GM12892 (cell line): ENCODE measurements around the gene GTF2H4. TPM values are rescaled to one million over a fixed set of nuclear protein-coding genes. Genes with fewer than 3 reads are reported as not detected.
A peak's percentile ranks its signal among the peaks of the same experiment; 100 is the strongest.
"Not testable (repeated sequence)": the region's sequence is repeated elsewhere in the genome, so short reads cannot be mapped to it uniquely, and the experiment has no call there.

Experiments
- DNase-seq: peaks from one replicate; pipeline ENCODE4 v3.0.0; 2011; ENCODE audit not compliant: insufficient read length
- FAIRE-seq: peaks from 2 replicates; lab custom pipeline; 2011; peaks lifted over from hg19 to GRCh38; lab: Jason Lieb, UNC
- POLR2A ChIP-seq: IDR thresholded peaks from 2 replicates; pipeline ENCODE4 v1.6.1; 2011; ENCODE audit warnings: low read depth, low read length, control low read depth
- POLR2AphosphoS5 ChIP-seq: IDR thresholded peaks from 2 replicates; pipeline ENCODE4 v1.6.1; 2011; ENCODE audit warnings: low read depth, low read length, control low read depth
- TAF1 ChIP-seq: IDR thresholded peaks from 2 replicates; pipeline ENCODE4 v1.6.1; 2011; ENCODE audit warnings: low read depth, mild to moderate bottlenecking, control low read depth, low read length, borderline replicate concordance
- polyA plus RNA-seq: library from polyadenylated mRNA; unstranded; fragments of >200 nt; gene quantifications from one replicate; pipeline ENCODE4 v1.2.1, GENCODE V29; 2012; ENCODE audit warnings: missing spikeins, inconsistent platforms; ENCODE audit not compliant: missing spikeins

The GTF2H4 gene
- polyA plus RNA-seq, result 20.5 TPM

GRCh38 chr6:30907758-30908591 is at the start of gene GTF2H4:
Gene GTF2H4 (plus strand): TSS chr6:30908207.
- DNase-seq (peak; percentile 88), FAIRE-seq (peak; percentile 96)
- TF ChIP-seq POLR2A (peak; percentile 47; the same call in 1 of the 2 replicates), POLR2AphosphoS5 (no peak)

GRCh38 chr6:30859726-30860125 is 48.3 kb upstream of the GTF2H4 start:
- DNase-seq, FAIRE-seq: not testable (repeated sequence)

DNA sequence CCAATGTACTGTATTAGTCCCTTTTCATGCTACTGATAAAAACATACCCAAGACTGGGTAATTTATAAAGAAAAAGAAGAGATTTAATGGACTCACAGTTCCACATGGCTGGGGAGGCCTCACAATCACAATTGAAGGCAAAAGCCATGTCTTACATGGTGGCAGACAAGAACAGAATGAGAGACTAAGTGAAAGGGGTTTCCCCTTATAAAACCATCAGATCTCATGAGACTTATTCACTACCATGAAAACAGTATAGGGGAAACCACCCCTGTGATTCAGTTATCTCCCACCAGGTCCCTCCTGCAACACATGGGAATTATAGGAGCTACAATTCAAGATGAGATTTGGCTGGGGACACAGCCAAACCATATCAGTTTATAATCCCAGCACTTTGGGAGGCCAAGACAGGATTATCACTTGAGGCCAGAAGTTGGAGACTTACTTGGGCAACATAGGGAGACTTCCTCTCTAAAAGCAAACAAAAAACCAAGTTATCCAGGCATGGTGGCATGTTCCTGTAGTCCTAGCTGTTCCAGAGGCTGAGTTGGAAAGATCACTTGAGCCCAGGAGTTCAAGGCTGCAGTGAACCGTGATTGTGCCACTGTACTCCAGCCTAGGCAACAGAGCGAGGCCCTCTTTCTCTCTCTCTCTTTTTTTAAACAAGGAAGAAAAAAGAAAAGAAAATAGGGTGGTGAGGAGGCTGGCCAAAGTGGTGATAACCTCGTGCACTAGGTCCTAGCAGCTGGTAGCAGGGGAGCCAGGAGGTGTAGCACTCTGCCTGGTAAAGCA is 46.6 kb upstream of the GTF2H4 start:
- TF ChIP-seq POLR2AphosphoS5 (no peak), TAF1 (no peak), POLR2A (no peak)
- DNase-seq (no peak), FAIRE-seq (no peak)

DNA sequence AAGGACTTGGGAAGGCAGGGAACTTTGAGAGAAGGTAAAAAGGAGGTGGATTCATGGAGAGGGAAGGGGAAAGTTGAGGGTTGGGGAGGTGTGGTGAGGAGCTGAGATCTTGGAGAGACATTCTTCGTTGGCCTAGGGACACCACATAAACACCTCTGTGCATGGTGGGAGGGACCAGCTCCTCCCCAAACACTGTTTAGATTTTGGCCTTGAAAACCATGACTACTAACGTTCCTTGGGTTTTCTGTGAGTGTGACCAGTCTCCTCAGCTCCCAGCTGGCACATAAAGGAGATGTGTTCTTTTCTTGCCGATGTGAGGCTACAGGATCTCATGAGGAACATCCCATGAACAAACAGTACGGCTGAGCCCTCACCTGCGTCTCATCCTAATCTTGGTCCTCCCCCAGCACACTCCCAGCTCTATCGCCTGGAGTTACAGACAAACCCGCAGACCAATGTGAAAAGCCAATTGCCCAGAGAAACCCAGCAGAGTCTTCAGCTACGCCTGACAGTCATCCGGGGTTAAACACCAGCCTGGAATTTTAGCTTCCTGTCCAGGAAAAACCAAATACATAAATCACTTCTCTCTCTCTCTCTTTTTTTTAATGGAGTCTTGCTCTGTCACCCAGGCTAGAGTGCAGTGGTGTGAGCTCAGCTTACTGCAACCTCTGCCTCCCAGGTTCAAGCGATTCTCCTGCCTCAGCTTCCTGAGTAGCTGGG is 45.7 kb upstream of the GTF2H4 start:
- no peak for TF ChIP-seq TAF1
- no peak for TF ChIP-seq POLR2AphosphoS5
- TF ChIP-seq POLR2A, result no peak
- FAIRE-seq, result no peak
- no peak for DNase-seq

DNA sequence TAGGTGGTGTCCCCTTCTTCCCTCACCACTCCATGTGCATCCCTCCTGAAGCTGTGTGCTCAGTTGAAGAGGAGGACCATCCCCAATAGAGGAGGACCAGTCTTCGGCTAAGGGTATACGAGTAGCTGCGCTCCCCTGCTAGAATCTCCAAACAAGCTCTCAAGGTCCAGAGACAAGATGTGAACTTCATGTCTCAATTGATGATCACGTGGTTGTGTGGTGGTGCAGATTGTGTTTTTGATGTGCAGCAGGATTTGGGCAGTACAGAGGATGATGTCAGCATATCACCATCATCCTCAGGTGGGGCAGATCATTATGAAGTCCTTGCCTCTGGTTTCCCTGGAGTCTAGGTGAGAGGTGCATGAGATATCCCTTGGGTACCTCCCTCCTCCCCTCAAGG is 43.7 kb upstream of the GTF2H4 start:
- FAIRE-seq (no peak), DNase-seq (no peak)
- no peak for TF ChIP-seq TAF1
- no peak for TF ChIP-seq POLR2AphosphoS5
- no peak for TF ChIP-seq POLR2A

DNA sequence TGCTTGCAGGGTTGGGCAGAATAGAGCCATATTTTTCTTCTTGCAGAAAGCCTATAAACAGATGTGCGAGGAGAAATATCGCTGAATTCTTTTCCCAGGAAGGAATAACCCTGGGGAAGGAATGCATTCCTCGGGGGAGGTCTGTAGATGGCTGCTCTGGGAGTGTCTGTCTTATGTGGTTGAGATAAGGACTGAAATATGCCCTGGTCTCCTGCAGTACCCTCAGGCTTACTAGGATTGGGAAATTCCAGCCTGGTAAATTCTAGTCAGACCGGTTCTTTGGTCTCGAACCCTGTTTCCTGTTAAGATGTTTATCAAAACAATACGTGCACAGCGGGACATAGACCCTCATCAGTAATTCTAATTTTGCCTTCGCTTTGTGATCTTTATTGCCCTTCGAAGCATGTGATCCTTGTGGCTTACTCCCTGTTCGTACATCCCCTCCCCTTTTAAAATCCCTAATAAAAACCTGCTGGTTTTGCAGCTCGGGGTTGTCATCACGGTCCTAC is 38.7 kb upstream of the GTF2H4 start:
- not testable (repeated sequence) for FAIRE-seq, DNase-seq

- no peak for DNase-seq
- TF ChIP-seq TAF1, result no peak
- no peak for TF ChIP-seq POLR2AphosphoS5
- TF ChIP-seq POLR2A, result no peak
- FAIRE-seq, result no peak
These were observed 37.5 kb upstream of the GTF2H4 start for GRCh38 chr6:30870546-30870945.

DNA sequence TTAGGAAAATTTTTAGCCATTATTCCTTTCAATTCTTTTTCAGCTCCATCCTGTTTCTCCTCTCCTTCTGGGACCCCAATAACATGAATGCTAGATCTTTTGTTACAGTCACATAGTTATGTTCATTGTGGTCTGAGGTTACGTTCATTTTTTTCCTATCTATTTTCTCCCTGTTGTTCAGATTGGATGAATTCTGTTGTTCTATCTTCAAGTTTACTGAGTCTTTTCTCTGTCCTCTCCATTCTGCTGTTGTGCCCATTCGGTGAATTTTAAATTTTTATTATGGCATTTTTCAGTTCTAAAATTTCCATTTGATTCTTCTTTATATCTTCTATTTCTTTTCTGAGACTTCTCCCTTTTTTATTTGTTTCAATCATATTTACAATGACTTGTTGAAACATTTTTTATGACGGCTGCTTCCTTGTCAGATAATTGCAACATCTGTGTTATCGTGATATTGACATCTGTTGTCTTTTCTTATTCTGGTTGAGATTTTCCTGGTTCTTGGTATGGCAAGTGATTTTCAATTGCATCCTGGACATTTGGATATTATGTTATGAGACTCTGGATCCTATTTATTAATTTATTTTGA is 36.3 kb upstream of the GTF2H4 start:
- no peak for TF ChIP-seq POLR2AphosphoS5
- TF ChIP-seq TAF1, result no peak
- no peak for TF ChIP-seq POLR2A
- DNase-seq (no peak), FAIRE-seq (no peak)

- FAIRE-seq, result no peak
These were observed 34.8 kb upstream of the GTF2H4 start for GRCh38 chr6:30873137-30873640.

DNA sequence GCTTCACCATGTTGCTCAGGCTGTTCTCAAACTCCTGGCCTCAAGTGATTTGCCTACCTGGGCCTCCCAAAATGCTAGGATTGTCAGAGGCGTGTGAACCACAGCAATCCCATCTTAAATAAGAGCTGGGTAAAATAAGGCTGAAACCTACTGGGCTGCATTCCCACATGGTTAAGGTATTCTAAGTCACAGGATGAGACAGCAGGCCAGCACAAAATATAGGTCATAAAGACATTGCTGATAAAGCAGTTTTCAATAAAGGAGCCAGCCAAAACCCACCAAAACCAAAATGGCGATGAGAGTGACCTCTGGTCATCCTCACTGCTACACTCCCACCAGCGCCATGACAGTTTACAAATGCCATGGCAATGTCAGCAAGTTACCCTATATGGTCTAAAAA is 34.2 kb upstream of the GTF2H4 start:
- not testable (repeated sequence) for FAIRE-seq, DNase-seq

More at GRCh38 chr6:30873137-30873640, 34.8 kb upstream of the GTF2H4 start:
- DNase-seq, result no peak
- TF ChIP-seq TAF1 (no peak), POLR2AphosphoS5 (no peak), POLR2A (no peak)

DNA sequence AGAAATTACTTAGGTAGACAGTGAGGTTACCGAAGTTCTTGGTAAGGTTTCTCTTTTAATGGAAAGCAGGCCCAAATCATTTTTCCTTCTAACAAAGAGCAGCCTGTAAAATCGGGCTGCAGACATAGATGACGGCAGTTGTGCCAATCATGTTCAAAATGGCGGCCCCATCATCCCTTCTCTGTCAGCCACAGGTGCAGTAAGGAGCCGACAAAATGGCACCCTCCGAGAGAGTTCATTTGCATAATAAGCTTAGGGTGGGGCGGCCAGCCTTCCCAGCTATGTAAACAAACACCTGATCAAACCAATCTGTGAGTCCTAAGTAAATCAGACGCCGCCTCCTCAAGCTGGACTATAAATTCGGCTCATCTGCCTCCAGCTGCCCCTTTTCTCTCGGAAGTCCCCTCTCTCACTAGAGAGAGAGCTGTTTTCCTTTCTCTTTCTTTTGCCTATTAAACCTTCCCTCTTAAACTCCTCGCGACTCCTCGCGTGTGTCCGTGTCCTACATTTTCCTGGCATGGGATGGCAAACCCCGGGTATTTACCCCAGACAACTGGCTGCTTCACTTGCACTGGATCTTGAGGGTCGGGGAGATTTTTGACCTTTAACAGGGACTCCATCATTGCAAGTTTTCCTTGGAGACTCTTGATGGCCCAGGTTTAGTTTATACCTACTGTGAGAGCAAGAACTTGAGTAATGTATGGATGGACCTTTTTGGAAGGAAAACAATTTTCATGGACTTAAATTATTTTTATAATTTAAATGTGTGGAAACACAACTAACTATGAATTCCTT is 32.6 kb upstream of the GTF2H4 start:
- DNase-seq, result no peak
- FAIRE-seq, result no peak
- no peak for TF ChIP-seq POLR2AphosphoS5
- no peak for TF ChIP-seq POLR2A
- TF ChIP-seq TAF1, result no peak
